ENCODE data around the gene MDC1. TPM values are rescaled to one million over a fixed set of nuclear protein-coding genes. Genes with fewer than 3 reads are reported as not detected.

Gene MDC1
- total and polyA plus RNA-seq, 2 of the 13 experiments (the other 11 are each of a cell fraction or from before 2014, with no cell fraction given): 8.4 to 14.0 TPM

DNA sequence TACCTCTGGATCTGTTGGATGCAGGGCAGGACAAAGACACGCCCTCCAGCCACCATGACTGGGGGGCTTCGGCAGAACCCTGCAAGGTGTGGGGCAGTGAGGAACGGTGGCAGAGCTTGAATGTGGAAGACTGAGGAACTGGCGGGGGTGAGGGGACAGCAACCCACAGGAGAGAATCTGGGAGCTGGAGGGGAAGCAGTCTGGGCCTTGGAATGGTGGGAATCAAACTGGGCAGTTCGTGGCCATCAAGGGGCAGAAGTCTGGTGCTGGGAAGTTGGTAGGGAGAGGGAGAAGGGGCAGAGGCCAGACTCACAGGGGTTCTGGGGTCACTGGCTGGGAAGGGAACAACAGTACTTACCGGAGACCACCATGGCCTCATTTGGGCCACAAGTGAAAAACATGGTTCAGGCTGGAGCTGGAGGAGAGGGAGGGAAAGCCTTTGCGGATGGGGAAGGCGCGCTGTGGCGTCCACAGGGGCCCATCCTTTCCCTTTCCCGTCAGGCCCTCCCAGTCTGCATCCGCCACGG lies 24.8 kb upstream of the MDC1 start (continued):
- TF ChIP-seq, protein P1, sequence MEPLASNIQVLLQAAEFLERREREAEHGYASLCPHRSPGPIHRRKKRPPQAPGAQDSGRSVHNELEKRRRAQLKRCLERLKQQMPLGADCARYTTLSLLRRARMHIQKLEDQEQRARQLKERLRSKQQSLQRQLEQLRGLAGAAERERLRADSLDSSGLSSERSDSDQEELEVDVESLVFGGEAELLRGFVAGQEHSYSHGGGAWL (CRISPR knock-in tag; IDR thresholded peaks at IDR 0.05): peak; percentile 8; the same call in 1 of the 2 replicates
- no peak for TF ChIP-seq ZNF878 (CRISPR knock-in tag; IDR thresholded peaks at IDR 0.05)
- TF ChIP-seq TGIF2 (CRISPR knock-in tag; IDR thresholded peaks at IDR 0.05): no peak
- TF ChIP-seq, protein P2, sequence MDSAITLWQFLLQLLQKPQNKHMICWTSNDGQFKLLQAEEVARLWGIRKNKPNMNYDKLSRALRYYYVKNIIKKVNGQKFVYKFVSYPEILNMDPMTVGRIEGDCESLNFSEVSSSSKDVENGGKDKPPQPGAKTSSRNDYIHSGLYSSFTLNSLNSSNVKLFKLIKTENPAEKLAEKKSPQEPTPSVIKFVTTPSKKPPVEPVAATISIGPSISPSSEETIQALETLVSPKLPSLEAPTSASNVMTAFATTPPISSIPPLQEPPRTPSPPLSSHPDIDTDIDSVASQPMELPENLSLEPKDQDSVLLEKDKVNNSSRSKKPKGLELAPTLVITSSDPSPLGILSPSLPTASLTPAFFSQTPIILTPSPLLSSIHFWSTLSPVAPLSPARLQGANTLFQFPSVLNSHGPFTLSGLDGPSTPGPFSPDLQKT (CRISPR knock-in tag; IDR thresholded peaks at IDR 0.05; ENCODE audit: borderline replicate concordance): peak; percentile 65
- TF ChIP-seq ARID2 (CRISPR knock-in tag; IDR thresholded peaks at IDR 0.05; ENCODE audit: borderline replicate concordance): no peak
- no peak for TF ChIP-seq RFX3 (CRISPR knock-in tag; IDR thresholded peaks at IDR 0.05)
- TF ChIP-seq EEA1 (CRISPR knock-in tag; IDR thresholded peaks at IDR 0.05; ENCODE audit: borderline replicate concordance): peak; percentile 9; the same call in 1 of the 2 replicates
- no peak for TF ChIP-seq ETV5 (CRISPR knock-in tag; IDR thresholded peaks at IDR 0.05; ENCODE audit: borderline replicate concordance)
- no peak for TF ChIP-seq SMAD1 (CRISPR knock-in tag; IDR thresholded peaks at IDR 0.05; ENCODE audit: borderline replicate concordance, low read depth)
- TF ChIP-seq MAZ (IDR thresholded peaks at IDR 0.05; ENCODE audit: borderline replicate concordance, low read depth, low read length): no peak
- no peak for TF ChIP-seq MAZ (CRISPR knock-in tag; IDR thresholded peaks at IDR 0.05; ENCODE audit: low read depth)
- no peak for TF ChIP-seq MYNN (CRISPR knock-in tag; IDR thresholded peaks at IDR 0.05; ENCODE audit: low read depth)
- peak; percentile 87; the same call in 1 of the 2 replicates for TF ChIP-seq NKX3-1 (CRISPR knock-in tag; IDR thresholded peaks at IDR 0.05)
- TF ChIP-seq HDAC2 (CRISPR knock-in tag; IDR thresholded peaks at IDR 0.05): 0 out of 2 replicates have a peak, but pooled peaks have one; percentile 22

Measured in HepG2 (cell line).